Head of caudate nucleus (tissue), 42 donors: ENCODE results near the gene RHBG.

Experiments
- DNase-seq, 42 donors: peaks; one replicate each; pipeline versions ENCODE4 v3.0.0 to v3.0.0-alpha.2; 2020 to 2021; ENCODE audit warnings: mixed read lengths in 7 of 42
- intact Hi-C: fragments of 100-400 bp; cut with DNase I; formaldehyde crosslinking; loops from one replicate; pipeline ENCODE4 v1.15.0; 2022

RHBG gene

GRCh38 chr1:156379420-156380165 lies 10.6 kb downstream of the RHBG start:
- intact Hi-C loops, result loop anchor here (10.0 kb wide), 1 partner anchor 225 kb away; the partner anchor contains the start of gene GPATCH4
- DNase-seq, result peak in 7 of 42 donors; percentile 10 to 70 (median 46)

GRCh38 chr1:156382561-156382960 lies 13.6 kb downstream of the RHBG start:
- intact Hi-C loops, result loop anchor here (10.0 kb wide), 1 partner anchor 222 kb away; the partner anchor contains the start of gene GPATCH4

GRCh38 chr1:156383023-156383422 lies 14.0 kb downstream of the RHBG start:
- DNase-seq, result peak; percentile 70 to 94 (median 85)
- intact Hi-C loops, result loop anchor here (10.0 kb wide), 1 partner anchor 222 kb away; the partner anchor contains the start of gene GPATCH4

More at GRCh38 chr1:156382561-156382960, 13.6 kb downstream of the RHBG start:
- no peak for DNase-seq

- no peak for DNase-seq
- intact Hi-C loops, result loop anchor here (2.0 to 10.0 kb wide), 2 partner anchors 61 to 221 kb away; partner anchors contain the start of gene GPATCH4
Measured at GRCh38 chr1:156384007-156384406, 15.0 kb downstream of the RHBG start.

DNA sequence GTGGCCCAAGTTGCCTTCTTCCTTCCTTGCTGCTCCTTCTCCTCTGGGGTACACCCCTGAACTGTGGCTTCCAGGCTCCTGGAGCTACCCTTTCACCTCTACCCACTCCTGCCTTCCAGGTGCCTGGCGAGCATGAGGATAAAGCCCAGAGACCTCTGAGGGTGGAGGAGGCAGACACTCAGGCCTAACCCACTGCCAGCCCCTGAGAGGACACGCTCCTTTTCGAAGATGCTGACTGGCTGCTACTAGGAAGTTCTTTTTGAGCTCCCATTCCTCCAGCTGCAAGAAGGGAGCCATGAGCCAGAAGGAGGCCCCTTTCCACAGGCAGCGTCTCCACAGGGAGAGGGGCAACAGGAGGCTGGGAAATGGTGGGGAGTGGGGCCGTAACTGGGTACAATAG lies 15.6 kb downstream of the RHBG start:
- DNase-seq, result no peak
- intact Hi-C loops, result loop anchor here (2.0 to 10.0 kb wide), 2 partner anchors 60 to 220 kb away; partner anchors contain the start of gene GPATCH4

DNA sequence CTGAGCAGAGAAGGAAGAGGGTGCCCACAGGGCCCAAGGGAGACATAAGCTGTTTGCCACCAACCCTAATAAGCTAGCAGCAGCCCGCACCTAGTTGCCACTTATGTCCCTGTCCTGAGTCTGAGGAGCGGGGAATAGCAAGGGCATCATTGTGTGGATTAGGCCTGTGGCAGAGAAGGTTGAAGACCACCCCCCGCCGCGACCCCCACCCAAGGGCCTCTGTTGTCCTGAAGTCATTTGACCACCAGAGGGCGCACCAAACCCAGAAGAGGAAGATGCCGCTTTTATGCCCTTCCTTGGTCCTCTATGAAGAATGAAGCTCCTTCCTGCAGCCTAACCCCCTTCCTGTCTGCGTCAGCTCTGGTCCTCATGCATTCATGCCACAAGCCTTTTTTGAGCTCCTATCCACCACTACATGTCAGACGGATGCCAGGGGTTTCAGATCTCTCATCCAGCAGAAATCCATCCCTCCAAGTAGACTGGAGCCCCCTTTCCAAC lies 16.6 kb downstream of the RHBG start:
- peak in 41 of 42 donors; percentile 73 to 96 (median 84) for DNase-seq
- intact Hi-C loops, result loop anchor here (2.0 to 10.0 kb wide), 2 partner anchors 59 to 219 kb away; partner anchors contain the start of gene GPATCH4

DNA sequence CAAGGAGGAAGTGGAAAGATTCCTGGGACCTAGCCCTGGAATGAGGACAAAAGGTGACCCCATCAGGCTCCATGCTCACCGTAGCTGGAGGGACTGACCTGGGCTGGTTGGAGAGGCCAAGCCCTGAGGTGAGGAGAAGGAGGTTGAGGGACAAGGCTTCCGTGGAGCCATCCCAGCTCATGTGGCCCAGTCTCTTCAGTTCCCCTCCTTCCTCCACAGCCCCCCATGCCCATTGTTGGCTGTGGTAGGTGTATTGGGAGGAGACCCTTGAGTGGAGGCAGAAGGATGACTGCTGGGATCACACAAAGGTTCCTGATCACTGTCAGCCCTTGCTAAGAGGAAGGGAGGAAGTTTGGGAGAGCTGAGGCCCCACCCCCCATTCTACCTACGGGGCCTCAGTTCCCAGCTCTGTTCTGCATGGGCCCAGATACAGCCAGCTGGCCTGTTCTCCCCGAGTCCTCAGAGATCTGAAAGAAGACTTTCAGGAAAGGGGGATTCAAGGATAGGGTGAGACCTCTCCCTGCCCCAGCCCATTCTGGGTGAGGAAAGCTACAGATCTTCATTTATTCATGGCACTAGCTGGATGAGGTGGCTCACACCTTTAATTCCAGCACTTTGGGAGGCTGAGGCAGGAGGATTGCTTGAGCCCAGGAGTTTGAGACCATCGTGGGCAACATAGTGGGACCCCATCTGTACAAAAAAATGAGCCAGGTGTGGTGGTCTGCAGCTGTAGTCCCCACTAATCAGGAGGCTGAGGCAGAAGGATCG lies 17.3 kb downstream of the RHBG start:
- intact Hi-C loops, result loop anchor here (10.0 kb wide), 1 partner anchor 218 kb away; the partner anchor contains the start of gene GPATCH4
- no peak for DNase-seq

DNA sequence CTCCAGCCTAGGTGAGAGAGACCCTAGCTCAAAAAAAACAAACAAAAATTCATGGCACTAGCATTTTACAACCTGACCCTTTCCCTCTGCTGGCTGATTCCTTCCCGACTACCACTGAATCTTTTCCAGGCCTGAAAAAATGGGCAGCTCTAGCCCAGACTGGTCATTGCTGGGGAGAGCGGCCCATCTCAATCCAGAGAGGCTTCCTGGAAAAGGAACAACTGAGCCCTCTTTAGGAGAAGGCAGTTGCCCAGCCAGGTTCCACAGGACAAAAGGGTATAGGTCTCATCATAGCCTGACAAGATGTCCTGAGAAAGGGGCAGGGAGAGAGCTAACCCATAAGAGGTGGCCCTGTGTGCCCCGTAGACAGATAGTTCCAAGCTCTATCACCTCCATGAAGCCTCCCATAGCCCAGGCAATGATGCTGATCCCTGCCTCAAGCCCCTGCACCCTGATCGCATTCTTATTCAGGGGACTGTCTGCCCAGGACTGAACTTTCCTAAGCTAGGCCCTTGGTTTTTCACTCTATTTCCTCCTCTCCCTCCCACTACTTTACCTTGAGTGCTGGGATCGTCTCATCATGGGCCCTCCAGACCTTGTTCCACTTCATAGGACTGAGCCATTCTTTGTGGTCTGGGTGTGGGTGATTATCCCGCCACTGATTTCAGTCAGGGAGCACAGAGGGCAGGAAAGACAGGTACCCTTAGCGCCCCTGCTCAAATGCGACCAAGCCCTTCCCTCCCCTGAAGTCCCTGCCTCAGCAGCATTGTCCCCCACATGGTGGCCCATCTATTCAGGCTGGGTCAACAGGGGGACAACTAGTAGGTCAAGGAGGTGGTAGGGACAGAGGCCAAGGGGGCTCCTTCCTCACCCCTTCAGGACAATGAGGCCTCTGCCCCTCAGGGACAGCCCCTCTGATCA lies 18.2 kb downstream of the RHBG start:
- no peak for DNase-seq
- intact Hi-C loops, result loop anchor here (10.0 kb wide), 1 partner anchor 218 kb away; the partner anchor contains the start of gene GPATCH4

DNA sequence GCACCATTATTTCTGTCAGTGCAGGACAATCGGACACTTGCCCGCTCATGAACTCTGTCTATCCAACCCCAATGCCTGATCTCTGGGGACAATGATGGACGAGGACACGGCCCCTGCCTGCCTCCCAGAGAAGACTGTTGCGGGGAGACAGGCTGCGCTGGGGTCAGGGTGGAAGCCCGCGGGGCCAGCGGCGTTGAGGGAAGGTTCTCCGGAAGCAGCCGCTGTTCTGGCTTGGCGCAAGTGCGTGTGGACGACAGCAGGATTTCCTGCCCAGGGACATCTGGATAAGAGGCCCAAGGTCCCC lies 18.8 kb downstream of the RHBG start:
- DNase-seq, result peak in 2 of 42 donors; percentile 31 to 53
- intact Hi-C loops, result loop anchor here (1.0 to 10.0 kb wide), 2 partner anchors 24 to 217 kb away; partner anchors contain the start of gene GPATCH4

- DNase-seq, result peak; percentile 87 to 98 (median 94)
- intact Hi-C loops, result loop anchor here (1.0 to 10.0 kb wide), 2 partner anchors 24 to 216 kb away; partner anchors contain the start of gene GPATCH4
Measured at GRCh38 chr1:156388174-156389137, 19.4 kb downstream of the RHBG start.

DNA sequence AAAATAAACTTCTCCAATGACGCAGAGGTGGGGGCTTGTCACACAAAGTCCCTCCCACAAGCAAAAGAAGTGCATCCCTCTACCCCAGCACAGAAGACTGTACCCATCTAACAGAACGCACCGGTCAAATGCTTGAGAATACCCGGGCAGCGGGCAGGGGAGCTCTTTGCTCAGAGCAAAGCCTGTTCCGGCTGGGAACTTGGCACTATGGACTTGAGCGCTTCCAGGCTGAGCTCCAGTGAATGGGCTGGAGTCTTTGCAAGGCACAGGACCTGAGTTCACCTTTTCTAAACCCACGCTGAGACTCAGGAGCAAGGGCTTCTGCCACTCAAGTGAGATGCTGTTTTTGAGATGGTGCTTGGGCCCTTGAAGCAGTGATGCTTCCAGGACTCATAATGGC lies 20.3 kb downstream of the RHBG start:
- DNase-seq, result peak in 16 of 42 donors; percentile 35 to 77 (median 52)
- intact Hi-C loops, result loop anchor here (10.0 kb wide), 1 partner anchor 215 kb away; the partner anchor contains the start of gene GPATCH4

DNA sequence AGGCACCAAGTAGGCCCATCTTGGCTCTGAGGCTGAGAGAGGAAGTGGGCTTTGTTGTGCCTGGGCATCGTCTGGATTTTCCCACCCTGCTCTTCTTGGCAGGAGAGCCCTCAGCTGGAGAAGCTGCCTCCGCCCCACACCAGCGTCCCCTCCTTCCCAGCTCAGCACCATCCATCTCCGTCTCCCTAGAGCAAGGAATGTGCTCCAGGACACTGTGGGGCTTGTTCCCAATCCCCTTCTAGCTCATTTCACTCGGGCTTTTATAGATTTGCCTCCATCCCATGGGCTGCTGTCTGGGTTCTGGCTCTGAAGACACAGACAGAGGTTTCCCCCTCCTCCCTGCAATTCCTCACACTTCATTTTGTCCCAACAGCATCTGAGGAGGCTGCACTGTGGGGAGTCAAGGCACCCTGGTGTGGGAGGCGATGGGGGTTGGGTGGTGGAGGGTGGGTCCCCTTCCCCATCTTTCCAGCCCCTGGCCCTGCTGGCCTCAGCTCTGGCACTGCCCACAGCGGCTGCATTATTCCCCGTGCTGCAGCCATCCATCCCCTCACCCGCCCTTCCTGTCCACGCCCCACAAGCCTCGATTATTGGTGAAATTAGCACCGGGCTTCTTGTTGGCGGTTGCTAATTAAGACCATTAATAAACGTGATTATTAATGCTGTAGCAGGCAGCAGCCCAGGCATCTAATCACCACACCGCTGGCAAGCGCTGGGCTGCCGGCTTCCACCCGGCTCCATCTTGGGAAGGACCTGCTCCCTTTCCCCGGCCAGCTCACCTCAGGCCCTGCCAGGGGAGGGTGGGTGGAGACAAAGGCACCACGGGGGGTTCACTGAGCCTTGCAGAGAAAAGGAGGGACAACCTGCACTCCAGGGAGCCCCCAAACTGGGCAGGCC lies 21.7 kb downstream of the RHBG start:
- intact Hi-C loops, result no loop called here
- peak in 36 of 42 donors; percentile 39 to 85 (median 66) for DNase-seq

DNA sequence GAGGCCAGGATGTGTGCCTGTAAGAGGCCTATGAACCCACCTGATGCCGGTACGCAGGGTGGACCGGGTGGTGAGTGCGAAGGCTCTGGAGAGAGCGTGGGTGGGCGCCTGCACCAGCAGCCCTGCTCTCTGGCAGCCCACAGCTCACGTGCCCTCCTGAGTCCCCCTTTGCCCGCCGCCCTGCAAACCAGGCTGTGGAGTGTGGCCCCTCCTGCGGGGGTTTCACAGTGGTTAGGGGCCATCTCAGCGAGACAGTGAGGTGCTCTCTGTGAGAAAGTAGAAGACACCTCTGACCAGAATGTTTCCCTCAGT lies 22.3 kb downstream of the RHBG start:
- no peak for DNase-seq
- intact Hi-C loops, result no loop called here

DNA sequence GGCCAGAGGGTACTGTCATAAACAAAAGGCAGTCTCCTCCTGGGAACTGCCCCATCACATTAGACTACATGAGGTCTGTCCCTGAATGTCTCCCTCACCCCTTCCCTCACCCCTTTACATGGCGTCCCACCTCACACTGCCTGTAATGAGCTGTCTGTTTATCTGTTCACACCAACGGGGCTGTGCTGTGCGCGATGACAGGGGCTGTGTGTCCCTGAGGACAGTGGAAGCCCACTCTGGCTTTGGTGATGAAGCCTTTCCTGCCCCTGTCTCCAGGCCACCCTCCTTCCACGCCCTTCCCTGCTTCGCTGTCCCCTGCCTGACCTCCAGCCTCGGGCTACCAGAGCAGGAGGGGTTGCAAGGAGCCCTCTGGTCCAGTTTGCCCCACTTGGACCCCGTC lies 22.7 kb downstream of the RHBG start:
- intact Hi-C loops, result no loop called here
- DNase-seq, result no peak

DNA sequence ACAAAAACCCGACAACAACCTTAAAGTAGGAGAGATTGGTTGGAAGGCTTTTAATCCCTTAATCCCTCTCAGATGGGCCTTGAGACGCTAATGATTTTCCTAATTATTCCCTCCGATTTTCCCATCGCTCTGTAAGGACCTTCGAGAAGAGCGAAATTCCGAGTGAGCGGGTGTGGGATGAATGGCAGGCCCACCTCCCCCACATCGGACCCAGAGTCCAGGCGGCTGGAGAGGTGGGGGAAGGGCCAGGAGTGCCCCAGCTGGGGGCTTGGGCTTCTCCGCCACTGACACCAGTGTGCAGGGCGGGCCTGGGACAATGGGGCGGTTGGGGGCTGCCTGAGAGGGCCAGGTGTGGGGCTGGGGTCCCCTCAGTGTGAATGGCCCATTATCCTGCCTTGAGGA lies 23.4 kb downstream of the RHBG start:
- intact Hi-C loops, result no loop called here
- no peak for DNase-seq

DNA sequence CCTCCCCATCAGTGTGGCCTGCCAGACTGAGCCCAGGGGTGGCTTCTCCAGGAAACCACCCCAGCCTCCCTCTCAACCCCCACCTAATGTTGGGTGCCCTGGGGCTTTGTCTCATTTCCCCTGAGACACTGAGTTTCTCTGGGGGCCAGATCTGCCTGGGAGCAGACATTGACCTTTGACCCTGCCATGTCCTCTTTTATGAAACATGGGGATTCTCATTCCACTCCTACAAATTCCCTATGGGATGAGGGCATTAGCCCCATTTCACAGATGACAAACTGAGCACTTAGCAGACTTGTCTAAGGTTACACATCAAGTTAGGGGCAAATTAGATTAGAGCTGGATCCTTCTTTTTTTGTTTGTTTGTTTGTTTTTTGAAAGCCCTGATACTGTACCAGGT lies 24.1 kb downstream of the RHBG start:
- intact Hi-C loops, result no loop called here
- DNase-seq, result no peak
